GM12864 (cell line): Measurements from ENCODE around the gene GTF2H2C.

ENCODE experiments used
- DNase-seq: peaks from one replicate; pipeline ENCODE4 v3.0.0-alpha.2; 2011; ENCODE audit warnings: low read depth
- H3K4me3 ChIP-seq: 2 replicates; pipeline ENCODE4 v1.5.1; 2011; ENCODE audit warnings: mild to moderate bottlenecking, low read depth, low read length, control low read depth
- TF ChIP-seq, protein P1 (sequence below): IDR thresholded peaks from 2 replicates; pipeline ENCODE4 v1.5.1; 2011; ENCODE audit warnings: low read depth, mild to moderate bottlenecking, moderate library complexity, low read length, control low read depth, inconsistent platforms; ENCODE audit errors: missing control alignments

The GTF2H2C gene

DNA sequence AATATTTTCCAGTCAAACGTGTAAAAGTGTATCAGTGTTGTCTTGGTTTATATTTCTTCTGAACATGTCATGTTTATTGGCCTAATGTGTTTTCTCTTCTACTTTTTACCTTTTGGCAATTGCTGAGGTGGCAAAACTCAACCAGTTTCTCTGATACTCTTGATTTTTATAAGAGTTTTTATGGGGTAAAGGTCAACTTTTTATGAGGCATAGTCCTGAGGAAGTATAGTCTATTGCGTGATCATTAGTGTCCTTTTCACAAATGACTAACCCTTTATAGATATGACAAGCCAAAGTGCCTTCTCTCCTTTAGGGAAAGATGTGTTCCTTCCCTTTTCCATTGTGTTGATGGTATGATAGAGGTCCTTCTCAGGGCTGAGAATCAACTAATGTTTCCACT lies 34.5 kb upstream of the GTF2H2C start:
- no peak overlapping the region for H3K4me3 ChIP-seq
- DNase-seq = no peak
- TF ChIP-seq, protein P1, sequence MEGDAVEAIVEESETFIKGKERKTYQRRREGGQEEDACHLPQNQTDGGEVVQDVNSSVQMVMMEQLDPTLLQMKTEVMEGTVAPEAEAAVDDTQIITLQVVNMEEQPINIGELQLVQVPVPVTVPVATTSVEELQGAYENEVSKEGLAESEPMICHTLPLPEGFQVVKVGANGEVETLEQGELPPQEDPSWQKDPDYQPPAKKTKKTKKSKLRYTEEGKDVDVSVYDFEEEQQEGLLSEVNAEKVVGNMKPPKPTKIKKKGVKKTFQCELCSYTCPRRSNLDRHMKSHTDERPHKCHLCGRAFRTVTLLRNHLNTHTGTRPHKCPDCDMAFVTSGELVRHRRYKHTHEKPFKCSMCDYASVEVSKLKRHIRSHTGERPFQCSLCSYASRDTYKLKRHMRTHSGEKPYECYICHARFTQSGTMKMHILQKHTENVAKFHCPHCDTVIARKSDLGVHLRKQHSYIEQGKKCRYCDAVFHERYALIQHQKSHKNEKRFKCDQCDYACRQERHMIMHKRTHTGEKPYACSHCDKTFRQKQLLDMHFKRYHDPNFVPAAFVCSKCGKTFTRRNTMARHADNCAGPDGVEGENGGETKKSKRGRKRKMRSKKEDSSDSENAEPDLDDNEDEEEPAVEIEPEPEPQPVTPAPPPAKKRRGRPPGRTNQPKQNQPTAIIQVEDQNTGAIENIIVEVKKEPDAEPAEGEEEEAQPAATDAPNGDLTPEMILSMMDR = no peak

DNA sequence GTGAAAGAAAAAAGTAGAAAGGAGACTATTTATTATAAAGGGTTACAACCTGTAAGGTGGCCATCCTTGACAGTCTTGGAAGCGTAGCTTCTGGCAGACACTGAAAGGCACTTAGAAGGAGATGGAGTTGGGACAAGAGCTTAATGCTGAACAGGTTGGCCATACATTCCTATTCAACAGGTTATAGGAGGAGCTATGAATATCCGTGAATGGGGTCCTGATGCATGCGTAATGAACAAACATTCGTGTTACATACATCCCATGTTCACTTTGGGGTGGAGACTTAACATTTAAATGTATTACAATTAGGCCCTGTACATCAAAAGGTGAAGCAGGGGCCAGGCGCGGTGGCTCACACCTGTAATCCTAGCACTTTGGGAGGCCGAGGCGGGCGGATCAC lies 33.3 kb upstream of the GTF2H2C start:
- TF ChIP-seq, protein P1 = no peak
- H3K4me3 ChIP-seq = no peak overlapping the region
- DNase-seq = no peak

DNA sequence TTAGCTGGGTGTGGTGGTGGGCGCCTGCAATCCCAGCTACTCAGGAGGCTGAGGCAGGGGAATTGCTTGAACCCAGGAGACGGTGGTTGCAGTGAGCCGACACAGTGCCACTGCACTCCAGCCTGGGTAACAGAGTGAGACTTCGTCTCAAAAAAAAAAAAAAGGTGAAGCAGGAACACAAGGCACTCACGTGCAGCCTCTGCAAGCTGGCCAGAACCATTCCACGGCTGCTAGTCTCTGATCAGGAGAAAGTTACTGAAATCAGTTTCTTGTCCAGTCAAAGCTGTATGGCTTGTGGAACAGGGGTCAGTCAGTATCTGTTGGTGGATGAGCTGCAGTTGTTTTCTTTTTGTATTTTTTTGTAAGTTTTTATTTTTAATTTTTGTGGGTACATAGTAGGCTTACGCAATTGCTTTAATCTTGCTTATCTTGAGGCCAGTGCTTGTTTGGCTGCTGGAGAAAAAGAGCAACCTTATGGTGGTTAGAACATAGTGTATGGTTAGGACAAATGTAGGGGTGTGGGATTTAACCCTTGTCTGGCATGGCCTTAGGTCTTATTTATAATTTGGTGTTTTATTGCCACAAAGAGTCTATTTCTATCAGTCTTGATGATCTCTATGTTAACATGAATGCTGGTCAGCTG lies 32.7 kb upstream of the GTF2H2C start:
- no peak for DNase-seq
- TF ChIP-seq, protein P1 = no peak
- H3K4me3 ChIP-seq = no peak overlapping the region

DNA sequence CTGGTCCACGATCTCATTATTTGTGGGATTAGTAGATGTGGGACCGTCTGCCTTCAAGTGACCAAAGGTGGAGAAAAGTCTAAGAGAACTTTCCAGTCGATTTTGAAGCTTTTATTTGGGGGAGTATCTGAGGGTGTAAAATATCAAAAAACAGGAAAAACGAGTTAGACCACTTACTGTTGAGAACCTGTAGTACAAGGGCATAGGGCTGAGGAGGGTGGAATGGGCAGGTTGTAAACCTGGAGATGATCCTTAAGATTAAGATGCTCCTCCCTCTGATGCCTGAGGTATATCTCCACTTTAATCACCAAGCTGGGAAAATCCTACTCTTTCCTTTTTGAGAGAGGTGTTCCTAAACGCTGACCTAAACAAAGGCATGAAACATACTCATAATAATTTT lies 32.0 kb upstream of the GTF2H2C start:
- no peak overlapping the region for H3K4me3 ChIP-seq
- no peak for DNase-seq
- TF ChIP-seq, protein P1 = no peak

DNA sequence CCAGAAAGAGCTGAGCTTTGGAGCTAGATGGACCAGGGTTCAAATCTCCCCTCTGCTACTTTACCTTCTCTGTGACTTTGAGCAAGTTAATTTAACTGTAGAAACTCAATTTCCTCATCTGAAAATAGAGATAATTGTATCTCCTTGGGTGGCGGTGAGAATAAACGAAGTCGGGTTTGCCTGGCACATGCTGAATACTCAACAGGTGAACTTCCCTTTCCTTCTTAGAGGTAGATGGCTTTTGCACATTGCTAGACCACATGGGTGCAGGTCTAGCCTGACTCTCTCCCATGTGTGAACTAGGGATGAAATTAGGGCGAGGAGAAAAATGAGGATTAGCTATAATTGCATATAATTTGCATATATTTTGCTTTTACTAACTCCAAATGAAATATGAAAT lies 31.4 kb upstream of the GTF2H2C start:
- H3K4me3 ChIP-seq = no peak overlapping the region
- no peak for DNase-seq
- TF ChIP-seq, protein P1 = no peak

DNA sequence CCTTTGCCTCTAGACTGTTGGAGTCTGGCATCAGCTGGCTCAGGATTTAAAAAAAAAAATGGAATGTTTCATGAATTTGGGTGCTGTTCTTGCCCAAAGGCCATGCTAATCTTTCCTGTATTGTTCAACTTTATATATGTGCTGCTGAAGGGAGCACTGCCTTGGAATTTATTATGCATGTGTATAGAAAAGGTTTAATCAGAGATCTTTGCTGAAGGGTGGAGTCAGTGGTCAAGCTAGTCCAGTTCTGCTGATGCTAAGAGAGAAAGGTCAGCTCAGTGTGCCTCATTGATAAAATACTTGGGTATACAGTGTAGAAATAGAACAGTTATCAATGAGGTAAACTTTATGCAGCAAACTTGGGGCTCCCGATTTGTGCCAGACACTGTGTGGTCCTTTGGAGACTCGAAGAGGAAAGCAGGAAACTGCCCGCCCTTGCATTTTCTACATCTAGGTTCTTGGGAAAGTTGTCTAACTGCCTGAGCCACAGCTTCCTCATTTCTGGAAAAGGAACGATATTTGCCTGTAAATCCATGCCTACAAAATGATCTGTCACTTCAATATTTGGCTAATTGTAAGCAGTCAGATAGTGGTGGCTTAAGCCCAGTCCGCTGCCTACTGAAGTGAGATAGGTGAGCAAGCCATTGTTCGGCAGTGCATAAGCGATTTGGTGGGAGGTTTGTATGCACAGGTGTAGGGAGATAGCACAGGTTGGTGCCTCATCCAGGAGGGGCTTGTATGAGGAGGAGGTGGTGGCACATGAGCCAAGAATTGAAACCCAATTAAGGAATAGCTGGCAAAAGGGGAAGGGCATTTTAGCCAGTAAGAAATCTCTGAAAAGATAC lies 29.2 kb upstream of the GTF2H2C start:
- no peak overlapping the region for H3K4me3 ChIP-seq
- TF ChIP-seq, protein P1 = no peak
- no peak for DNase-seq
